ENCODE measurements around the gene POLR2H. TPM values are rescaled to one million over a fixed set of nuclear protein-coding genes. Genes with fewer than 3 reads are reported as not detected.

The POLR2H gene
- total RNA-seq, 4 donors from 2014 or later: 47.9 to 69.9 (median 56.7) TPM

DNA sequence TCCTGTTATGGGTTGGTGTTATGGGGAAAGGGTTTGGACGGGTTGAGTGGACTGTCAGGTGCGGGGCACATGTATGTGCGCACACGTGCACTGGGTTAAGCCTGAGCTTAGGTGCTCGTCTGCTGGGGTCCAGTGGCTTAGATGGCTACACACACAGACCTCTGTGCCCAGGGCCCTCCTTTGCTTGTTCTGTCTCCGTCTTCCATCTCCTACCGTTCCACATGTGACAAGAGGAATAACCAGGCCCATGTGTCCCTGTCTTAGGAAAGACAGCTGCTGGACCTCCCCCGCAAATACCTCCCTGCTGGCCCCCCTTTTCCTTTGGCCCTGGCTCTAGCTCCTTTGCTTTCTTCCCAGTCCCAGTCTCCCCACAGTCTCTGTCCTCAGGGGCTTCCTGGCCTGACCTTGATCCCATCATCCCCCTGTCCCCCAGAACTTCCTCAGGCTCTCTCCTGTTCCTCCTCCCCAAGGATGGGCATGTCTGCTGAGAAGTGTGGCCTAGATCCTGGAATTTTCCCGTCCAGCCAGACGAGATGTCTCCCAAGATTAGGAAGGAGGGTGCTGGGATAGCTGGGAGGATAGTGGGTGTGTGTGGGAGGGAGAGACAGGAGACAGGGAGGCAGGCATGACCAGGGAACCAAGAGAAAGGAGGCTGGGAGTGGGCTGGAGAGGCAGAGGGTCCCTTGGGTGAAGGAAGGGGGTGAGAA is 17.3 kb downstream of the POLR2H start:
- TF ChIP-seq, protein P1, sequence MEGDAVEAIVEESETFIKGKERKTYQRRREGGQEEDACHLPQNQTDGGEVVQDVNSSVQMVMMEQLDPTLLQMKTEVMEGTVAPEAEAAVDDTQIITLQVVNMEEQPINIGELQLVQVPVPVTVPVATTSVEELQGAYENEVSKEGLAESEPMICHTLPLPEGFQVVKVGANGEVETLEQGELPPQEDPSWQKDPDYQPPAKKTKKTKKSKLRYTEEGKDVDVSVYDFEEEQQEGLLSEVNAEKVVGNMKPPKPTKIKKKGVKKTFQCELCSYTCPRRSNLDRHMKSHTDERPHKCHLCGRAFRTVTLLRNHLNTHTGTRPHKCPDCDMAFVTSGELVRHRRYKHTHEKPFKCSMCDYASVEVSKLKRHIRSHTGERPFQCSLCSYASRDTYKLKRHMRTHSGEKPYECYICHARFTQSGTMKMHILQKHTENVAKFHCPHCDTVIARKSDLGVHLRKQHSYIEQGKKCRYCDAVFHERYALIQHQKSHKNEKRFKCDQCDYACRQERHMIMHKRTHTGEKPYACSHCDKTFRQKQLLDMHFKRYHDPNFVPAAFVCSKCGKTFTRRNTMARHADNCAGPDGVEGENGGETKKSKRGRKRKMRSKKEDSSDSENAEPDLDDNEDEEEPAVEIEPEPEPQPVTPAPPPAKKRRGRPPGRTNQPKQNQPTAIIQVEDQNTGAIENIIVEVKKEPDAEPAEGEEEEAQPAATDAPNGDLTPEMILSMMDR (IDR thresholded peaks at IDR 0.05; ENCODE audit: low read depth): no peak

DNA sequence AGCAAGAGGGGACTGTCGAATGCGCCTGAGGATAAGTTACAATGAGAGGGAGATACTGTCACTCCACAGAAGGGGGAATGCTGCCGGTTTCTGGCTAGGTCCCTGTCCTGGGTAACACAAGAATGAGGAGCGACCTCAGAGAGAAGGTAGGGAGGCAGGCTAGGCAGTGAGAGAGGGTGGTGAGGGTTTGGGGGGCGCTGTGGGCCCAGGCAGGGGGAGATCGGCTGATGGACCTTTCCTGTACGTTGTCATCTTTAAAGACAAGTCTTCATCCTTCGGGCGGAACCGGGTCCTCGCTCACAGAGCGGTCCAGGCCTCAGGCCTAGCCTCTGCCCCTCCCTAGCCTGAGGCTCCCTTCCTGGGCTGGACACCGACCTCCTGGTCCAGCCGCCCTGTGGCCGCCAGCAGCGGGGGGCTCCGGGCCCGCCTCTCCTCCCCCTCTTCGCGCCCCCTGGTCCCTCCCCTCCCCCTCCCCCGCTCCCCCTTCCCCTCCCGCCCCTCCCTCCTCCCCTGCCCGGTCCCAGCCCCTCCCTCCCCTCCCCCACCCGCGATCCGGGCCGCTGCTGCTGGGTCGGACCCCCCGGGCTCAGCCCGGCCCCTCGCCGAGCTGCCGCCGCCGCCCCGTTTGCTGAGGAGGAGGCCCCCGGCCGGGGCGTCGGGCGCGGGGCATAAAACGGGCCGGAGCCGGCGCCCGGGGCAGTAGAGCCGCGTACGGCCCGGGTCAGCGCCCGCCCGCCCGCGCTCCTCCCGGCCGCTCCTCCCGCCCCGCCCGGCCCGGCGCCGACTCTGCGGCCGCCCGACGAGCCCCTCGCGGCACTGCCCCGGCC is 18.1 kb downstream of the POLR2H start, which contains the start of gene CHRD:
CHRD (plus strand) TSS at position 697 of the 827 bp plus-strand sequence. CDS start 265 bp downstream, outside the sequence.
- TF ChIP-seq, protein P1 (IDR thresholded peaks at IDR 0.05; ENCODE audit: low read depth): no peak

DNA sequence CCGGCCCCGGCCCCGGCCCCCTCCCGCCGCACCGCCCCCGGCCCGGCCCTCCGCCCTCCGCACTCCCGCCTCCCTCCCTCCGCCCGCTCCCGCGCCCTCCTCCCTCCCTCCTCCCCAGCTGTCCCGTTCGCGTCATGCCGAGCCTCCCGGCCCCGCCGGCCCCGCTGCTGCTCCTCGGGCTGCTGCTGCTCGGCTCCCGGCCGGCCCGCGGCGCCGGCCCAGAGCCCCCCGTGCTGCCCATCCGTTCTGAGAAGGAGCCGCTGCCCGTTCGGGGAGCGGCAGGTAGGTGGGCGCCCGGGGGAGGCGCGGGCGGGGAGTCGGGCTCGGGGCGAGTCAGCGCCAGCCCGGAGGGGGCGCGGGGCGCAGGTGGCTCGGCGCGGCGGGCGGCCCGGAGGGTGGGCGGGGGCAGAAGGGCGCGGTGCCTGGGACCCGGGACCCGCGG is 18.7 kb downstream of the POLR2H start:
- TF ChIP-seq, protein P1 (IDR thresholded peaks at IDR 0.05; ENCODE audit: low read depth): no peak

DNA sequence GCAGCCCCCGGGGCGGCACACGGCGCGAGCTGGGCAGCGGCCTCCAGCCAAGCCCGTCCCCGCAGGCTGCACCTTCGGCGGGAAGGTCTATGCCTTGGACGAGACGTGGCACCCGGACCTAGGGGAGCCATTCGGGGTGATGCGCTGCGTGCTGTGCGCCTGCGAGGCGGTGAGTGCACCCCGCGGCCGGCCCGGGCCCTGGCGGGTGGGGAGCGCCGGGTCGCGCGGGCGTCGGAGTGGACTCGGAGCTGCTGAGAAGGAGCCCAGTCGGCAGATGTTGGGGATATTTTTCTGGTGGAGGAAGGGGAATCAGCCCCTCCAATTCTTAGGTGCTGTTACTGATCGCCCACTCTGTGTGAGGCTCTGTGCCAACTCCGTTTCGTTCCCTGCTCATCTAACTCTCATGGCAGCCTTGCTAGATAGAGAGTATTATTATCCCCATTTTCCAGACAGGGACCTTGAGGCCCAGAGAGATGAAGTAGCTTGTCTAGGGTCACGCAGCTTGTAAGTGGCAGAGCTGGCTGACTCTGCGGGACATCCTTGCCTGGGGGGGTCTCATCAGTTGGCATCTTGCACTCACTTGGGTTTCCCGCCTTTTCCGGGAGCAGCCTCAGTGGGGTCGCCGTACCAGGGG is 19.2 kb downstream of the POLR2H start:
- TF ChIP-seq, protein P1 (IDR thresholded peaks at IDR 0.05; ENCODE audit: low read depth): no peak

DNA sequence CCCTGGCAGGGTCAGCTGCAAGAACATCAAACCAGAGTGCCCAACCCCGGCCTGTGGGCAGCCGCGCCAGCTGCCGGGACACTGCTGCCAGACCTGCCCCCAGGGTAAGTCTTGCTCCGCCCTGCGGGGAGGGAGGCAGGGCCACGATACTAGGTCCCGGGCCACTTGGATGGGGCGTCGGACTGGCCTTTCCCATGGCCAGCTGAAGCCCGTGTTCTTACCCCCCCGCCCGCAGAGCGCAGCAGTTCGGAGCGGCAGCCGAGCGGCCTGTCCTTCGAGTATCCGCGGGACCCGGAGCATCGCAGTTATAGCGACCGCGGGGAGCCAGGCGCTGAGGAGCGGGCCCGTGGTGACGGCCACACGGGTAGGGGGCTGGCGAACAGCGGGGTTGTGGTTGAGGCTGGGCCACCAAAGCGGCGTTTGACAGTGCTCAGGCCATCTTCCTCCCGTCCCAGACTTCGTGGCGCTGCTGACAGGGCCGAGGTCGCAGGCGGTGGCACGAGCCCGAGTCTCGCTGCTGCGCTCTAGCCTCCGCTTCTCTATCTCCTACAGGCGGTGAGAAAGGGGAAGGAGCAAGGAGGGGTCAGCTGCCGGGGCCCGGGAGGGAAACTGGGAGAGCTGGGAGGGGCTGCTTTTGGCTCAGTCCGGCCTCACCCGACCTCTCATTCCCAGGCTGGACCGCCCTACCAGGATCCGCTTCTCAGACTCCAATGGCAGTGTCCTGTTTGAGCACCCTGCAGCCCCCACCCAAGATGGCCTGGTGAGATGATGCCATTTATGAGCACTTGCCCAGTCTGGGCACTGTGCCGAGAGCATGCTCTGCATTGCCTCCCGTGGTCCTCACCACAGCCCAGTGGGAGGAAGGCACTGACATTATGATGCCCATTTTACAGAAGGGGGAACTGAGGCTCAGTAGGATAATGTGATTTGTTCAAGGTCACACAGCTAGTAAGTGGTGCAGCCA is 20.0 kb downstream of the POLR2H start:
- TF ChIP-seq, protein P1 (IDR thresholded peaks at IDR 0.05; ENCODE audit: low read depth): no peak

DNA sequence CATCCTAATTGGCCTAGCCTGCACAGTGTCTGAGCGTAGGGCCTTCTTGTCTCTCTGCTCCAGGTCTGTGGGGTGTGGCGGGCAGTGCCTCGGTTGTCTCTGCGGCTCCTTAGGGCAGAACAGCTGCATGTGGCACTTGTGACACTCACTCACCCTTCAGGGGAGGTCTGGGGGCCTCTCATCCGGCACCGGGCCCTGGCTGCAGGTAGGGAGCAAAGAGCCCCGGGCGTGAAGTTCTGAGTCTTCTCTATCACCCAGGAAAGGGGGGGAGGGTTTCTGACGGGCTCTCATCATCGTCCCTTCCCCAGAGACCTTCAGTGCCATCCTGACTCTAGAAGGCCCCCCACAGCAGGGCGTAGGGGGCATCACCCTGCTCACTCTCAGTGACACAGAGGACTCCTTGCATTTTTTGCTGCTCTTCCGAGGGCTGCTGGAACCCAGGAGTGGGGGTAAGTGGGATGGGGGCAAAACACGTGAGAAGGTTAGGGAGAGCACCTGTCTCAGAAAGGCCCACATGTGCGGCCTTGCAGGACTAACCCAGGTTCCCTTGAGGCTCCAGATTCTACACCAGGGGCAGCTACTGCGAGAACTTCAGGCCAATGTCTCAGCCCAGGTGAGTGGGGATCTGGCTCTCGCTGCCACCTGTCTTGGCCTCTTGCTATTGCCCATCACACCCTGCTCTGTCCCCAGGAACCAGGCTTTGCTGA is 21.0 kb downstream of the POLR2H start:
- TF ChIP-seq, protein P1 (IDR thresholded peaks at IDR 0.05; ENCODE audit: low read depth): no peak

All from subcutaneous adipose tissue (tissue), 4 donors.